Panc1 (cell line): ENCODE results near the gene SH3BP4.

Experiments used
- CTCF ChIP-seq: fragments of 450-650 bp; IDR thresholded peaks from 2 replicates; pipeline ENCODE4 v1.5.1; 2017; ENCODE audit warnings: mild to moderate bottlenecking
- POLR2AphosphoS5 ChIP-seq: IDR thresholded peaks from 2 replicates; pipeline ENCODE4 v1.6.1; 2012; ENCODE audit warnings: mild to moderate bottlenecking, low read depth, low read length, moderate library complexity
- REST ChIP-seq, 2 experiments: IDR thresholded peaks; 2 replicates each; pipeline ENCODE4 v1.6.1; 2011 to 2012; ENCODE audit warnings: low read depth in 2 of 2, control low read depth in 1 of 2, low read length in 1 of 2, mild to moderate bottlenecking in 1 of 2, moderate library complexity in 1 of 2; ENCODE audit not compliant: insufficient read depth in 1 of 2

GRCh38 chr2:235083822-235084221 is 132.0 kb downstream of the SH3BP4 start:
- TF ChIP-seq CTCF: no peak
- TF ChIP-seq REST (IDR thresholded peaks at IDR 0.05; ENCODE audit: insufficient read depth in 1 of 2, low read depth in 2 of 2, low read length in 1 of 2): no peak
- TF ChIP-seq POLR2AphosphoS5: no peak
